IMR-90 (cell line): Measurements from ENCODE around the gene LRFN5. TPM values are rescaled to one million over a fixed set of nuclear protein-coding genes. Genes with fewer than 3 reads are reported as not detected.

Experiments
- ATAC-seq: fragments of 200-7000 bp; cut with Tn5 transposase; 2 replicates; pipeline ENCODE4 v1.9.1; 2020; ENCODE audit warnings: low read depth, mild to moderate bottlenecking, moderate library complexity
- BruUV-seq: library from RNA; stranded (reverse); fragments of 400-500 nt; replicated peaks from 2 replicates; lab custom pipeline; 2021; lab: Mats Ljungman, UMichigan
- CTCF ChIA-PET: fragments of 300-600 bp; formaldehyde crosslinking; extraction: SDS; loops from one replicate; lab custom pipeline; 2021; ENCODE audit warnings: antibody characterized with exemption; lab: Yijun Ruan, JAX
- POLR2A ChIA-PET: fragments of 300-600 bp; sonication (Branson Sonifier 250); formaldehyde crosslinking; loops from one replicate; lab custom pipeline; 2022; ENCODE audit warnings: antibody characterized with exemption; ENCODE audit not compliant: unreplicated experiment; lab: Charles Lee
- DNase-seq: peaks from one replicate; pipeline ENCODE4 v3.0.0; 2013
- H2AFZ ChIP-seq: replicated peaks from 2 replicates; pipeline ENCODE3; 2013; ENCODE audit warnings: low read length, mild to moderate bottlenecking; ENCODE audit not compliant: poor library complexity
- H2AK5ac ChIP-seq: 2 replicates; pipeline ENCODE4 v1.6.1; 2013; ENCODE audit warnings: low read depth, low read length, inconsistent platforms
- H2AK9ac ChIP-seq: replicated peaks from 2 replicates; pipeline ENCODE3; 2013; ENCODE audit warnings: mild to moderate bottlenecking, low read depth, low read length, moderate library complexity; ENCODE audit not compliant: poor library complexity
- H2BK120ac ChIP-seq: 2 replicates; pipeline ENCODE4 v1.6.1; 2013; ENCODE audit warnings: low read depth, low read length, inconsistent platforms
- H2BK15ac ChIP-seq: 3 replicates; pipeline ENCODE4 v1.6.1; 2013; ENCODE audit warnings: low read depth, low read length, inconsistent platforms
- H2BK20ac ChIP-seq: 2 replicates; pipeline ENCODE4 v1.6.1; 2013; ENCODE audit warnings: low read depth, mild to moderate bottlenecking, inconsistent platforms, low read length, moderate library complexity
- H2BK5ac ChIP-seq: 2 replicates; pipeline ENCODE4 v1.6.1; 2013; ENCODE audit warnings: mild to moderate bottlenecking, low read depth, low read length, inconsistent platforms; ENCODE audit not compliant: poor library complexity, severe bottlenecking
- H3K14ac ChIP-seq: replicated peaks from 2 replicates; pipeline ENCODE4 v1.6.1; 2013; ENCODE audit warnings: low read depth, low read length, inconsistent platforms
- H3K18ac ChIP-seq: 2 replicates; pipeline ENCODE4 v1.6.1; 2013; ENCODE audit warnings: low read depth, low read length, control low read depth
- H3K23ac ChIP-seq: 2 replicates; pipeline ENCODE4 v1.6.1; 2013; ENCODE audit warnings: low read depth, low read length, inconsistent platforms
- H3K27ac ChIP-seq: 2 replicates; pipeline ENCODE4 v1.5.1; 2013; ENCODE audit warnings: mild to moderate bottlenecking, control low read depth, low read length; ENCODE audit not compliant: insufficient read depth
- H3K27me3 ChIP-seq: 2 replicates; pipeline ENCODE4 v1.6.1; 2013; ENCODE audit warnings: low read length; ENCODE audit not compliant: control insufficient read depth, insufficient read depth
- H3K36me3 ChIP-seq: 2 replicates; pipeline ENCODE4 v1.6.1; 2013; ENCODE audit warnings: low read length, mixed read lengths; ENCODE audit not compliant: control insufficient read depth, insufficient read depth
- H3K4ac ChIP-seq: 2 replicates; pipeline ENCODE4 v1.6.1; 2013; ENCODE audit warnings: low read depth, low read length, inconsistent platforms
- H3K4me1 ChIP-seq: 2 replicates; pipeline ENCODE4 v1.6.1; 2013; ENCODE audit warnings: low read length, mixed read lengths; ENCODE audit not compliant: control insufficient read depth, insufficient read depth
- H3K4me2 ChIP-seq: 2 replicates; pipeline ENCODE4 v1.6.1; 2013; ENCODE audit warnings: low read depth, mild to moderate bottlenecking, control low read depth, low read length, moderate library complexity
- H3K4me3 ChIP-seq: 2 replicates; pipeline ENCODE4 v1.5.1; 2013; ENCODE audit warnings: low read depth, mild to moderate bottlenecking, control low read depth, low read length, moderate library complexity; ENCODE audit not compliant: insufficient read depth
- H3K56ac ChIP-seq: 2 replicates; pipeline ENCODE4 v1.6.1; 2013; ENCODE audit warnings: low read length, inconsistent platforms; ENCODE audit not compliant: insufficient read depth; ENCODE audit errors: extremely low read depth
- H3K79me1 ChIP-seq, 2 experiments: 2 replicates each; pipeline ENCODE4 v1.6.1; 2013; ENCODE audit warnings: low read length in 2 of 2, inconsistent platforms in 1 of 2, low read depth in 1 of 2
- H3K9ac ChIP-seq: 2 replicates; pipeline ENCODE4 v1.6.1; 2013; ENCODE audit warnings: low read depth, low read length, control low read depth
- H3K9me1 ChIP-seq: 2 replicates; pipeline ENCODE4 v1.6.1; 2013; ENCODE audit warnings: low read length, inconsistent platforms; ENCODE audit not compliant: insufficient read depth
- H3K9me3 ChIP-seq: 2 replicates; pipeline ENCODE4 v1.6.1; 2013; ENCODE audit warnings: low read length; ENCODE audit not compliant: control insufficient read depth, insufficient read depth
- H4K20me1 ChIP-seq: 2 replicates; pipeline ENCODE4 v1.6.1; 2013; ENCODE audit warnings: low read length, inconsistent platforms; ENCODE audit not compliant: insufficient read depth
- H4K5ac ChIP-seq: 2 replicates; pipeline ENCODE4 v1.6.1; 2013; ENCODE audit warnings: mild to moderate bottlenecking, low read depth, low read length, control low read depth
- H4K8ac ChIP-seq, 2 experiments: 2 replicates each; pipeline ENCODE4 v1.6.1; 2013; ENCODE audit warnings: low read depth in 2 of 2, low read length in 2 of 2, control low read depth in 1 of 2, inconsistent platforms in 1 of 2
- H4K91ac ChIP-seq: 2 replicates; pipeline ENCODE4 v1.6.1; 2013; ENCODE audit warnings: low read depth, low read length, inconsistent platforms; ENCODE audit not compliant: insufficient read depth
- BHLHE40 ChIP-seq: fragments of 150-350 bp; IDR thresholded peaks from 2 replicates; pipeline ENCODE4 v1.6.1; 2016; ENCODE audit warnings: mild to moderate bottlenecking, low read depth, low read length
- CEBPB ChIP-seq: IDR thresholded peaks from 2 replicates; pipeline ENCODE4 v1.6.1; 2012; ENCODE audit warnings: low read depth, low read length, improper control_type of control experiment
- CHD1 ChIP-seq: IDR thresholded peaks from 2 replicates; pipeline ENCODE4 v1.6.1; 2012; ENCODE audit warnings: low read depth, low read length, improper control_type of control experiment
- CTCF ChIP-seq: conservative IDR thresholded peaks from 2 replicates; pipeline ENCODE4 v1.5.1; 2012; ENCODE audit warnings: mild to moderate bottlenecking, low read depth, low read length, improper control_type of control experiment
- ELK1 ChIP-seq: fragments of 150-350 bp; IDR thresholded peaks from 2 replicates; pipeline ENCODE4 v1.6.1; 2016; ENCODE audit warnings: low read depth, mild to moderate bottlenecking, low read length, moderate library complexity, borderline replicate concordance
- FOS ChIP-seq: fragments of 150-350 bp; IDR thresholded peaks from 2 replicates; pipeline ENCODE4 v1.6.1; 2016; ENCODE audit warnings: low read depth, low read length
- MAFK ChIP-seq: IDR thresholded peaks from 2 replicates; pipeline ENCODE4 v1.6.1; 2012; ENCODE audit warnings: low read depth, low read length, improper control_type of control experiment
- MAZ ChIP-seq: IDR thresholded peaks from 2 replicates; pipeline ENCODE4 v1.6.1; 2012; ENCODE audit warnings: low read depth, mild to moderate bottlenecking, low read length, improper control_type of control experiment, moderate library complexity, borderline replicate concordance
- MXI1 ChIP-seq: IDR thresholded peaks from 2 replicates; pipeline ENCODE4 v1.6.1; 2012; ENCODE audit warnings: low read depth, mild to moderate bottlenecking, low read length, moderate library complexity, borderline replicate concordance
- NFE2L2 ChIP-seq: fragments of 150-350 bp; IDR thresholded peaks from 2 replicates; pipeline ENCODE4 v1.6.1; 2016; ENCODE audit warnings: low read depth, mild to moderate bottlenecking, low read length
- POLR2A ChIP-seq: IDR thresholded peaks from 2 replicates; pipeline ENCODE4 v1.6.1; 2012; ENCODE audit warnings: mild to moderate bottlenecking, low read depth, low read length
- RAD21 ChIP-seq: IDR thresholded peaks from 2 replicates; pipeline ENCODE4 v1.6.1; 2012; ENCODE audit warnings: low read length, improper control_type of control experiment
- RCOR1 ChIP-seq: IDR thresholded peaks from 2 replicates; pipeline ENCODE4 v1.6.1; 2012; ENCODE audit warnings: mild to moderate bottlenecking, low read length, improper control_type of control experiment; ENCODE audit not compliant: insufficient replicate concordance
- RFX5 ChIP-seq: IDR thresholded peaks from 2 replicates; pipeline ENCODE4 v1.8.0; 2012; ENCODE audit warnings: low read depth, mild to moderate bottlenecking, low read length, moderate library complexity
- SMC3 ChIP-seq: fragments of 150-350 bp; IDR thresholded peaks from 2 replicates; pipeline ENCODE4 v1.6.1; 2016; ENCODE audit warnings: low read depth, mild to moderate bottlenecking, antibody characterized with exemption, low read length, moderate library complexity
- USF2 ChIP-seq: fragments of 150-350 bp; IDR thresholded peaks from 2 replicates; pipeline ENCODE4 v1.6.1; 2017; ENCODE audit warnings: mild to moderate bottlenecking, antibody characterized with exemption, low read length, low read depth
- dilution Hi-C: fragments of 300-500 bp; cut with HindIII; formaldehyde crosslinking; loops from one replicate; pipeline ENCODE4 v1.14.3; 2018; ENCODE audit warnings: low sequenced_read_pairs; ENCODE audit not compliant: unreplicated experiment
- in situ Hi-C: fragments of 300-500 bp; cut with MboI; formaldehyde crosslinking; loops from 3 replicates; pipeline ENCODE4 v1.14.3; 2019; ENCODE audit warnings: low sequenced_read_pairs, inconsistent platforms, mixed read lengths
- intact Hi-C: fragments of 100-400 bp; cut with micrococcal nuclease; formaldehyde crosslinking; loops from 2 replicates; pipeline ENCODE4 v1.10.0; 2022
- polyA plus RNA-seq, 3 experiments: library from polyadenylated mRNA; depleted of rRNA; stranded (reverse); fragments of >200 nt; gene quantifications; 2 replicates each; pipeline ENCODE4 v1.2.3, GENCODE V29; 2012; ENCODE audit warnings: low replicate concordance in 1 of 3
- total RNA-seq: library from RNA; depleted of rRNA; stranded (reverse); fragments of >200 nt; gene quantifications from 2 replicates; pipeline ENCODE4 v1.2.3, GENCODE V29; 2012

The LRFN5 gene
- total and polyA plus RNA-seq, 2 of the 4 experiments (the other 2 are of a cell fraction) = 1.8 to 3.6 TPM

- no peaks in the 10 kb centered on the region for H3K79me1 ChIP-seq
- no peak overlapping the region for H2AFZ ChIP-seq
- CTCF ChIA-PET = no interaction called here
- H3K23ac ChIP-seq = no peak overlapping the region
- dilution Hi-C loops = no loop called here
- H3K36me3 ChIP-seq = no peaks in the 10 kb centered on the region
- no peak for TF ChIP-seq BHLHE40
- TF ChIP-seq RCOR1 = no peak
- TF ChIP-seq NFE2L2 = no peak
- no peak for TF ChIP-seq POLR2A
- no peak for TF ChIP-seq CHD1
- no peak for TF ChIP-seq RFX5
- no peak for TF ChIP-seq FOS
- TF ChIP-seq USF2 = no peak
- no peak for TF ChIP-seq CEBPB
- TF ChIP-seq RAD21 = no peak
- no peak for TF ChIP-seq ELK1
- TF ChIP-seq MXI1 = no peak
- TF ChIP-seq CTCF = no peak
- no peak for TF ChIP-seq SMC3
- TF ChIP-seq MAZ = no peak
- no peak for TF ChIP-seq MAFK
- no peak overlapping the region for H3K18ac ChIP-seq
- H4K20me1 ChIP-seq = no peaks in the 10 kb centered on the region
- no peak overlapping the region for H3K14ac ChIP-seq
- H3K9me1 ChIP-seq = no peaks in the 10 kb centered on the region
- H3K9ac ChIP-seq = no peak overlapping the region
- no peak overlapping the region for H2AK9ac ChIP-seq
- H2BK5ac ChIP-seq = no peak overlapping the region
- intact Hi-C loops = no loop called here
- no peak for ATAC-seq
- H2BK15ac ChIP-seq = no peak overlapping the region
- H3K4ac ChIP-seq = no peak overlapping the region
- H3K4me3 ChIP-seq = no peak overlapping the region
- no peak overlapping the region for H3K4me2 ChIP-seq
- H3K9me3 ChIP-seq = no peaks in the 10 kb centered on the region
- H2AK5ac ChIP-seq = no peak overlapping the region
- no peak overlapping the region for H2BK20ac ChIP-seq
- H4K5ac ChIP-seq = no peak overlapping the region
- no peak overlapping the region for H2BK120ac ChIP-seq
- no peak overlapping the region for H3K27ac ChIP-seq
- H3K56ac ChIP-seq = no peak overlapping the region
- in situ Hi-C loops = no loop called here
- H4K91ac ChIP-seq = no peak overlapping the region
- no peak overlapping the region for H4K8ac ChIP-seq
- DNase-seq = no peak
- no peaks in the 10 kb centered on the region for H3K4me1 ChIP-seq
- no peaks in the 10 kb centered on the region for H3K27me3 ChIP-seq
- no TSS peak for BruUV-seq
- POLR2A ChIA-PET = no interaction called here
Measured at GRCh38 chr14:41558490-41558889, 48.2 kb upstream of the LRFN5 start.
